Measurements from ENCODE around the gene PPP1R1B. TPM values are rescaled to one million over a fixed set of nuclear protein-coding genes. Genes with fewer than 3 reads are reported as not detected.

Gene PPP1R1B
- total RNA-seq, 1 experiment from 2014 or later = 8.2 TPM

GRCh38 chr17:39660397-39661385 is 33.9 kb downstream of the PPP1R1B start:
- ChIA-PET CTCF (no interaction called here), POLR2A (ENCODE audit: low non-redundant PET) (no interaction called here)
- no peaks in the 10 kb centered on the region for H3K36me3 ChIP-seq (ENCODE audit: insufficient read depth, low read length, poor library complexity, severe bottlenecking)
- no peak for TF ChIP-seq CTCF (conservative IDR thresholded peaks at IDR 0.05; ENCODE audit: low read depth, low read length)
- TF ChIP-seq EZH2 (IDR thresholded peaks at IDR 0.05; ENCODE audit: borderline replicate concordance, low read depth, low read length, poor library complexity, severe bottlenecking) = no peak
- no peaks in the 10 kb centered on the region for H3K27me3 ChIP-seq (replicated peaks; ENCODE audit: insufficient read depth, low read depth, low read length, poor library complexity)
- no peaks in the 10 kb centered on the region for H3K4me1 ChIP-seq (ENCODE audit: insufficient read depth, low read length, poor library complexity, severe bottlenecking)
- H3K27ac ChIP-seq (ENCODE audit: low read depth, low read length, poor library complexity, severe bottlenecking) = no peak overlapping the region
- no peak overlapping the region for H3K4me3 ChIP-seq (ENCODE audit: low read depth, low read length, poor library complexity, severe bottlenecking)
- DNase-seq (ENCODE audit: low spot score) = no peak
- no TSS peak for BruUV-seq (replicated peaks)
- H3K9me3 ChIP-seq (ENCODE audit: low read depth, low read length, poor library complexity, severe bottlenecking) = no peaks in the 10 kb centered on the region
- intact Hi-C loops (cut with micrococcal nuclease; ENCODE audit: unreplicated experiment) = no loop called here

GRCh38 chr17:39661744-39662541 is 35.2 kb downstream of the PPP1R1B start:
- Histone ChIP-seq H3K27me3 (replicated peaks; ENCODE audit: insufficient read depth, low read depth, low read length, poor library complexity) (no peaks in the 10 kb centered on the region), H3K9me3 (ENCODE audit: low read depth, low read length, poor library complexity, severe bottlenecking) (no peaks in the 10 kb centered on the region), H3K27ac (ENCODE audit: low read depth, low read length, poor library complexity, severe bottlenecking) (no peak overlapping the region), H3K4me1 (ENCODE audit: insufficient read depth, low read length, poor library complexity, severe bottlenecking) (no peaks in the 10 kb centered on the region), H3K4me3 (ENCODE audit: low read depth, low read length, poor library complexity, severe bottlenecking) (no peak overlapping the region), H3K36me3 (ENCODE audit: insufficient read depth, low read length, poor library complexity, severe bottlenecking) (no peaks in the 10 kb centered on the region)
- DNase-seq (ENCODE audit: low spot score) = no peak
- TF ChIP-seq EZH2 (IDR thresholded peaks at IDR 0.05; ENCODE audit: borderline replicate concordance, low read depth, low read length, poor library complexity, severe bottlenecking) (no peak), CTCF (conservative IDR thresholded peaks at IDR 0.05; ENCODE audit: low read depth, low read length) (no peak)
- intact Hi-C loops (cut with micrococcal nuclease; ENCODE audit: unreplicated experiment) = no loop called here
- ChIA-PET CTCF (no interaction called here), POLR2A (ENCODE audit: low non-redundant PET) (no interaction called here)
- BruUV-seq (replicated peaks) = no TSS peak

- POLR2A ChIA-PET (ENCODE audit: low non-redundant PET) = no interaction called here
- intact Hi-C loops (cut with micrococcal nuclease; ENCODE audit: unreplicated experiment) = no loop called here
- H3K27ac ChIP-seq (ENCODE audit: low read depth, low read length, poor library complexity, severe bottlenecking) = no peak overlapping the region
- H3K27me3 ChIP-seq (replicated peaks; ENCODE audit: insufficient read depth, low read depth, low read length, poor library complexity) = no peaks in the 10 kb centered on the region
- no peak for TF ChIP-seq CTCF (conservative IDR thresholded peaks at IDR 0.05; ENCODE audit: low read depth, low read length)
- no peak for TF ChIP-seq EZH2 (IDR thresholded peaks at IDR 0.05; ENCODE audit: borderline replicate concordance, low read depth, low read length, poor library complexity, severe bottlenecking)
- no peaks in the 10 kb centered on the region for H3K4me1 ChIP-seq (ENCODE audit: insufficient read depth, low read length, poor library complexity, severe bottlenecking)
- CTCF ChIA-PET = no interaction called here
- no peak for DNase-seq (ENCODE audit: low spot score)
- no peaks in the 10 kb centered on the region for H3K9me3 ChIP-seq (ENCODE audit: low read depth, low read length, poor library complexity, severe bottlenecking)
- H3K36me3 ChIP-seq (ENCODE audit: insufficient read depth, low read length, poor library complexity, severe bottlenecking) = no peaks in the 10 kb centered on the region
- BruUV-seq (replicated peaks) = no TSS peak
- no peak overlapping the region for H3K4me3 ChIP-seq (ENCODE audit: low read depth, low read length, poor library complexity, severe bottlenecking)
Observed at GRCh38 chr17:39662551-39663339, 36.0 kb downstream of the PPP1R1B start.
